HepG2 (cell line): ENCODE data around the gene CRAT. TPM values are rescaled to one million over a fixed set of nuclear protein-coding genes. Genes with fewer than 3 reads are reported as not detected.

Source experiments
- ESRRA ChIP-seq: sonication (generic); formaldehyde crosslinking; IDR thresholded peaks from 2 replicates; pipeline ENCODE4 v1.5.1; 2020; ENCODE audit warnings: mild to moderate bottlenecking, low read depth, missing genetic modification reagents
- GATAD2A ChIP-seq: IDR thresholded peaks from 2 replicates; pipeline ENCODE4 v1.6.1; 2016
- KDM5B ChIP-seq: sonication (generic); formaldehyde crosslinking; IDR thresholded peaks from 2 replicates; pipeline ENCODE4 v1.4.0; 2020; ENCODE audit warnings: missing genetic modification reagents, mild to moderate bottlenecking, borderline replicate concordance
- LCORL ChIP-seq, 2 experiments: fragments of 450-650 bp in 1 of 2; sonication (generic) in 1 of 2; formaldehyde crosslinking in 1 of 2; IDR thresholded peaks; 2 replicates each; pipeline versions ENCODE4 v1.5.0 to v1.6.1; 2017 to 2020; ENCODE audit warnings: antibody characterized with exemption in 1 of 2, missing genetic modification reagents in 1 of 2
- PHB2 ChIP-seq: fragments of 450-650 bp; IDR thresholded peaks from 2 replicates; pipeline ENCODE4 v1.6.1; 2018; ENCODE audit not compliant: partially characterized antibody
- ZBTB20 ChIP-seq: sonication (generic); formaldehyde crosslinking; IDR thresholded peaks from 2 replicates; pipeline ENCODE4 v1.8.1; 2023; ENCODE audit warnings: missing genetic modification reagents, low read depth, mild to moderate bottlenecking, borderline replicate concordance
- ZFP36 ChIP-seq: fragments of 150-350 bp; IDR thresholded peaks from 2 replicates; pipeline ENCODE4 v1.6.1; 2018; ENCODE audit warnings: borderline replicate concordance, low read length, low read depth; ENCODE audit not compliant: partially characterized antibody
- ZNF558 ChIP-seq: sonication (generic); formaldehyde crosslinking; IDR thresholded peaks from 2 replicates; pipeline ENCODE4 v1.9.0; 2022; ENCODE audit warnings: mild to moderate bottlenecking, missing genetic modification reagents, borderline replicate concordance
- ZNF589 ChIP-seq: sonication (generic); formaldehyde crosslinking; conservative IDR thresholded peaks from 2 replicates; pipeline ENCODE4 v1.8.0; 2022; ENCODE audit warnings: mild to moderate bottlenecking, moderate library complexity, missing genetic modification reagents
- ZNF7 ChIP-seq: IDR thresholded peaks from 2 replicates; pipeline ENCODE4 v1.6.1; 2016; ENCODE audit warnings: missing biosample characterization, missing genetic modification reagents
- ZNF790 ChIP-seq: sonication (generic); formaldehyde crosslinking; IDR thresholded peaks from 2 replicates; pipeline ENCODE4 v1.8.0; 2022; ENCODE audit warnings: missing genetic modification reagents, mild to moderate bottlenecking, borderline replicate concordance
- polyA plus RNA-seq, 8 experiments: library from polyadenylated mRNA; depleted of rRNA in 3 of 8; stranded (reverse) in 7 of 8; unstranded in 1 of 8; fragments of >200 nt; fragmentation: Illumina TruSeq in 4 of 8; extraction: Trizol in 4 of 8; gene quantifications; 2 replicates each; pipeline versions ENCODE4 v1.2.1 to v1.2.3, GENCODE V29; 2011 to 2016; ENCODE audit warnings: low read depth in 4 of 8, missing spikeins in 1 of 8, mixed read lengths in 1 of 8; ENCODE audit not compliant: insufficient read depth in 1 of 8
- total RNA-seq, 5 experiments: library from RNA; depleted of rRNA; stranded (reverse); fragments of >200 nt; fragmentation: Illumina TruSeq; extraction: Trizol; gene quantifications; 2 replicates each; pipeline ENCODE4 v1.2.3, GENCODE V29; 2016; ENCODE audit warnings: low read depth in 1 of 5
- TF ChIP-seq, protein P1 (sequence below): IDR thresholded peaks from 2 replicates; pipeline ENCODE4 v1.6.1; 2016
- TF ChIP-seq, protein P2 (sequence below): sonication (generic); formaldehyde crosslinking; IDR thresholded peaks from 2 replicates; pipeline ENCODE4 v1.4.0; 2020; ENCODE audit warnings: low read depth, mild to moderate bottlenecking, missing genetic modification reagents
- TF ChIP-seq, protein P3 (sequence below): sonication (generic); formaldehyde crosslinking; IDR thresholded peaks from 2 replicates; pipeline ENCODE4 v1.8.1; 2023; ENCODE audit warnings: mild to moderate bottlenecking, moderate library complexity, missing genetic modification reagents
- TF ChIP-seq, protein P4 (sequence below): sonication (generic); formaldehyde crosslinking; IDR thresholded peaks from 2 replicates; pipeline ENCODE4 v1.5.1; 2020; ENCODE audit warnings: mild to moderate bottlenecking, missing genetic modification reagents, moderate library complexity
- TF ChIP-seq, protein P5 (sequence below): sonication (generic); formaldehyde crosslinking; IDR thresholded peaks from 2 replicates; pipeline ENCODE4 v1.4.0; 2020; ENCODE audit warnings: mild to moderate bottlenecking, missing genetic modification reagents
- TF ChIP-seq, protein P6 (sequence below): sonication (generic); IDR thresholded peaks from 2 replicates; pipeline ENCODE4 v1.6.1; 2016; ENCODE audit warnings: low read depth, borderline replicate concordance

The CRAT gene
- total and polyA plus RNA-seq, 2 of the 13 experiments (the other 11 are each of a cell fraction or from before 2014, with no cell fraction given): 26.1 to 26.6 TPM

DNA sequence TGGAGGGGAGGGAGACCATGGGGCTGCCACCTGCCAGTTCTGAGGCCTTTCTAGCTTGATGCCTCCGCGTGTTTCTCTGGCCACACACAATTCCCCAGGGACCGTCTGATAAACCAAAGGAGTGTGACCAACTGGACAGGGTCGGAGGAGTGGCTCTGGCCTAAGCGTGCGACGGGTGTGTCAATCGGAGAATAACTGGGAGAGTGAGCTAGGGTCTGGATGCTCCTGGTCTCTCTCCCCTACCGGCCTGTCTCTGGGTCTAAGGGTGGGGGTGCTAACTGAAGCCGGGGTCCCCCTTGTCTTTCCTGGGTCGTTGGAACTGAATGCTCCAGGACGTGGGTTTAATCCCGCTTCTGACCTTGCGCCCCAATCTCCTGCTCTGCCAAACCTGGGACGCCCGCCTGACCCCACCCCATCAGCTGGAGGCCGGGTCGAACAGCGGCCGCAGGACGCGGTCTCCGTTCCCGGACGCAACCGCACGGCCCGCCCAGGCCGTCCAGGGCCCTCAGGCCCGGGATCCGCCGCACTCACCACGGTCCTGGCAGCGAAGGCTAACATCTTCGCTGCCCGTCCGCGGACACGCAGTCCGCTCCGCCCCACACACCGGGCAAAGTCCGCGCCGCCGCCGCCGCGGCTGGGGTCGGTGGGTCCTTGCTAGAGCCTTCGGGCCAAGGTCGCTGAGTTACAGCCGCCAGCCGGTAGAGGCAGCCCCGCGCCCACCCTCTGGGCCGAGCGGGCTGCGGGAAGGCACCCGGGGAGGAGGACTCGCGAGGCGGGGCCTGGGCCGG is 447 bp downstream of the CRAT start (continued):
- TF ChIP-seq ESRRA (CRISPR knock-in tag) (peak; percentile 57; the same call in 1 of the 2 replicates), ZBTB20 (CRISPR knock-in tag) (no peak; the same call in 1 of the 2 replicates), ZNF558 (CRISPR knock-in tag) (no peak; the same call in 1 of the 2 replicates), ZFP36 (no peak), PHB2 (no peak), KDM5B (CRISPR knock-in tag) (peak; percentile 81), GATAD2A (CRISPR knock-in tag) (peak; percentile 62), ZNF7 (CRISPR knock-in tag) (no peak), ZNF589 (CRISPR knock-in tag) (no peak; the same call in 1 of the 2 replicates), ZNF790 (CRISPR knock-in tag) (peak; percentile 56; the same call in 1 of the 2 replicates), LCORL (IDR thresholded peaks at IDR 0.05) (no peak), LCORL (CRISPR knock-in tag; IDR thresholded peaks at IDR 0.05) (no peak; the same call in 1 of the 2 replicates)
- TF ChIP-seq, protein P1, sequence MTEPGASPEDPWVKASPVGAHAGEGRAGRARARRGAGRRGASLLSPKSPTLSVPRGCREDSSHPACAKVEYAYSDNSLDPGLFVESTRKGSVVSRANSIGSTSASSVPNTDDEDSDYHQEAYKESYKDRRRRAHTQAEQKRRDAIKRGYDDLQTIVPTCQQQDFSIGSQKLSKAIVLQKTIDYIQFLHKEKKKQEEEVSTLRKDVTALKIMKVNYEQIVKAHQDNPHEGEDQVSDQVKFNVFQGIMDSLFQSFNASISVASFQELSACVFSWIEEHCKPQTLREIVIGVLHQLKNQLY (CRISPR knock-in tag): peak; percentile 26; the same call in 1 of the 2 replicates
- TF ChIP-seq, protein P2, sequence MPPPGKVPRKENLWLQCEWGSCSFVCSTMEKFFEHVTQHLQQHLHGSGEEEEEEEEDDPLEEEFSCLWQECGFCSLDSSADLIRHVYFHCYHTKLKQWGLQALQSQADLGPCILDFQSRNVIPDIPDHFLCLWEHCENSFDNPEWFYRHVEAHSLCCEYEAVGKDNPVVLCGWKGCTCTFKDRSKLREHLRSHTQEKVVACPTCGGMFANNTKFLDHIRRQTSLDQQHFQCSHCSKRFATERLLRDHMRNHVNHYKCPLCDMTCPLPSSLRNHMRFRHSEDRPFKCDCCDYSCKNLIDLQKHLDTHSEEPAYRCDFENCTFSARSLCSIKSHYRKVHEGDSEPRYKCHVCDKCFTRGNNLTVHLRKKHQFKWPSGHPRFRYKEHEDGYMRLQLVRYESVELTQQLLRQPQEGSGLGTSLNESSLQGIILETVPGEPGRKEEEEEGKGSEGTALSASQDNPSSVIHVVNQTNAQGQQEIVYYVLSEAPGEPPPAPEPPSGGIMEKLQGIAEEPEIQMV (CRISPR knock-in tag): no peak; the same call in 1 of the 2 replicates
- TF ChIP-seq, protein P3, sequence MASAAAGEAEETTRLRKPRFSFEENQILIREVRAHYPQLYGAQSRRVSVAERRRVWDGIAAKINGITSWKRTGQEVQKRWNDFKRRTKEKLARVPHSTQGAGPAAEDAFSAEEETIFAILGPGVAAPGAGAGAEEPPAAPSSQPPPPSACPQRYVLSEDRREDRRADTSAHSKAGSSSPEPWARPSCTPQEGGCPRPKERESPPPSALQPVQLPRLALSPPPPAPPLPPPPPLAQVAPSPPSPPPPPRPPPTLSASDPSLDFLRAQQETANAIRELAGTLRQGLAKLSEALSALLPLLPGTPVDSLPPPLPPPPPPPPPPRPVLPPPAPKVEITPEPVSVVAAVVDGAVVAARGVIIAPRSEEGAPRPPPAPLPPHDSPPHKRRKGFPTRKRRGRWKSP (CRISPR knock-in tag): peak; percentile 86; the same call in 1 of the 2 replicates
- TF ChIP-seq, protein P4, sequence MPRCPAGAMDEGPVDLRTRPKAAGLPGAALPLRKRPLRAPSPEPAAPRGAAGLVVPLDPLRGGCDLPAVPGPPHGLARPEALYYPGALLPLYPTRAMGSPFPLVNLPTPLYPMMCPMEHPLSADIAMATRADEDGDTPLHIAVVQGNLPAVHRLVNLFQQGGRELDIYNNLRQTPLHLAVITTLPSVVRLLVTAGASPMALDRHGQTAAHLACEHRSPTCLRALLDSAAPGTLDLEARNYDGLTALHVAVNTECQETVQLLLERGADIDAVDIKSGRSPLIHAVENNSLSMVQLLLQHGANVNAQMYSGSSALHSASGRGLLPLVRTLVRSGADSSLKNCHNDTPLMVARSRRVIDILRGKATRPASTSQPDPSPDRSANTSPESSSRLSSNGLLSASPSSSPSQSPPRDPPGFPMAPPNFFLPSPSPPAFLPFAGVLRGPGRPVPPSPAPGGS (CRISPR knock-in tag): no peak; the same call in 1 of the 2 replicates
- TF ChIP-seq, protein P5, sequence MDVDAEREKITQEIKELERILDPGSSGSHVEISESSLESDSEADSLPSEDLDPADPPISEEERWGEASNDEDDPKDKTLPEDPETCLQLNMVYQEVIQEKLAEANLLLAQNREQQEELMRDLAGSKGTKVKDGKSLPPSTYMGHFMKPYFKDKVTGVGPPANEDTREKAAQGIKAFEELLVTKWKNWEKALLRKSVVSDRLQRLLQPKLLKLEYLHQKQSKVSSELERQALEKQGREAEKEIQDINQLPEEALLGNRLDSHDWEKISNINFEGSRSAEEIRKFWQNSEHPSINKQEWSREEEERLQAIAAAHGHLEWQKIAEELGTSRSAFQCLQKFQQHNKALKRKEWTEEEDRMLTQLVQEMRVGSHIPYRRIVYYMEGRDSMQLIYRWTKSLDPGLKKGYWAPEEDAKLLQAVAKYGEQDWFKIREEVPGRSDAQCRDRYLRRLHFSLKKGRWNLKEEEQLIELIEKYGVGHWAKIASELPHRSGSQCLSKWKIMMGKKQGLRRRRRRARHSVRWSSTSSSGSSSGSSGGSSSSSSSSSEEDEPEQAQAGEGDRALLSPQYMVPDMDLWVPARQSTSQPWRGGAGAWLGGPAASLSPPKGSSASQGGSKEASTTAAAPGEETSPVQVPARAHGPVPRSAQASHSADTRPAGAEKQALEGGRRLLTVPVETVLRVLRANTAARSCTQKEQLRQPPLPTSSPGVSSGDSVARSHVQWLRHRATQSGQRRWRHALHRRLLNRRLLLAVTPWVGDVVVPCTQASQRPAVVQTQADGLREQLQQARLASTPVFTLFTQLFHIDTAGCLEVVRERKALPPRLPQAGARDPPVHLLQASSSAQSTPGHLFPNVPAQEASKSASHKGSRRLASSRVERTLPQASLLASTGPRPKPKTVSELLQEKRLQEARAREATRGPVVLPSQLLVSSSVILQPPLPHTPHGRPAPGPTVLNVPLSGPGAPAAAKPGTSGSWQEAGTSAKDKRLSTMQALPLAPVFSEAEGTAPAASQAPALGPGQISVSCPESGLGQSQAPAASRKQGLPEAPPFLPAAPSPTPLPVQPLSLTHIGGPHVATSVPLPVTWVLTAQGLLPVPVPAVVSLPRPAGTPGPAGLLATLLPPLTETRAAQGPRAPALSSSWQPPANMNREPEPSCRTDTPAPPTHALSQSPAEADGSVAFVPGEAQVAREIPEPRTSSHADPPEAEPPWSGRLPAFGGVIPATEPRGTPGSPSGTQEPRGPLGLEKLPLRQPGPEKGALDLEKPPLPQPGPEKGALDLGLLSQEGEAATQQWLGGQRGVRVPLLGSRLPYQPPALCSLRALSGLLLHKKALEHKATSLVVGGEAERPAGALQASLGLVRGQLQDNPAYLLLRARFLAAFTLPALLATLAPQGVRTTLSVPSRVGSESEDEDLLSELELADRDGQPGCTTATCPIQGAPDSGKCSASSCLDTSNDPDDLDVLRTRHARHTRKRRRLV (CRISPR knock-in tag): 0 out of 2 replicates have a peak, but pooled peaks have one; percentile 66
- TF ChIP-seq, protein P6, sequence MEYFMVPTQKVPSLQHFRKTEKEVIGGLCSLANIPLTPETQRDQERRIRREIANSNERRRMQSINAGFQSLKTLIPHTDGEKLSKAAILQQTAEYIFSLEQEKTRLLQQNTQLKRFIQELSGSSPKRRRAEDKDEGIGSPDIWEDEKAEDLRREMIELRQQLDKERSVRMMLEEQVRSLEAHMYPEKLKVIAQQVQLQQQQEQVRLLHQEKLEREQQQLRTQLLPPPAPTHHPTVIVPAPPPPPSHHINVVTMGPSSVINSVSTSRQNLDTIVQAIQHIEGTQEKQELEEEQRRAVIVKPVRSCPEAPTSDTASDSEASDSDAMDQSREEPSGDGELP: peak; percentile 63; the same call in 1 of the 2 replicates
